ENCODE measurements around the gene SH3BP2.
A peak's percentile ranks its signal among the peaks of the same experiment; 100 is the strongest.

SH3BP2 gene

DNA sequence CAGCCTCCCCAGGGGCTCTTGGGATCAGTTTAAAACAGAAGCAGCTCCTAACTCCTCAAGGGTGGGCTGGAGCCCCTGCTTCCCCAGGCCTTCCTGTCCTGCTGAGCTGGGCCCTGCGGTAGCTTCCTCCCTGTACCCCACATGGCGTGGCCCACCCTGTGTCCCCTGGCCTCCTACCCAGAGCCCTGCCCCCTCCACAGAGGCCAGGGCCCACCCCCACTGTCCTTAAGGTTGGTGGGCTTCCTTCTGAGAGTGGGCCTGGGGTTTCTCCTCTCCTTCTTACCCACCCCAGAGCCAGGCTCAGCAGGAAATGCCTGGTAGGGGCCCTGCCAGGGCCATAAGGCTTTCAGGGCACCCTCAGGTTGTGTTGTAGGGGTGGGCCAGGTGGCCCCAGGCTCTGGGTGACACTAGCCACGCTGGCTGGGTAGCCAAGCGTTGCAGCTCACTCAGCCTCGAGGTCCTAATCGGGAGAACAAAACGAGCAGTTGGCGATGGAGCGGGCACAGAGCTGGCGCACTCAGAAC, 11.6 kb downstream of the SH3BP2 start:
- no peak for DNase-seq

DNA sequence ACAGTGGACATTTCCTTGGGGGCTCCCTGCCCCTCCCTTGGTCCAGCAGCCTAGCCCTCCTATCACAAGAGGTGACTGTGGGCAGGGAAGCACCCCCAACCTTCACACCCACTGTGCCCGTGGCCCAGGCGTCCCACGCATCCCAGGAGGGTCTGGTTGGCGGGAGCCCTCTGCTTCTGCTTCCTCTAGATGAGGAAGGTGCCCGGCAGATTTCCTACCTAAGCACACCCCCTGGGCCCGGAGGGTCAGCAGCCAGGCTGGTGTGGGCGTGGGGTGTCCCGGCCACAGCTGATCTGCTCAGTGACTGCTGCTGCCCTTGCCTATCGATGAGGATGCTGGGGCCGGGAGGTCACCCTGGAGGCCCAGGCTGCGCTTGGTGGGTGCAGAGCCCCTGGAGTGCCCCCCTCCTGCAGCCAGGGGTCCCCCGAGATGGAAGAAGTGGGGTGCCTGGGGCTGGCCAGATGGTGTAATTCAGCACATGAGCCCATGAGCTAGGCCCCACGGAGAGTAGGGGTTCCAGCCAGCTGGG, 12.2 kb downstream of the SH3BP2 start:
- DNase-seq: no peak

GRCh38 chr4:2805712-2806389, 13.0 kb downstream of the SH3BP2 start:
- DNase-seq: no peak

DNA sequence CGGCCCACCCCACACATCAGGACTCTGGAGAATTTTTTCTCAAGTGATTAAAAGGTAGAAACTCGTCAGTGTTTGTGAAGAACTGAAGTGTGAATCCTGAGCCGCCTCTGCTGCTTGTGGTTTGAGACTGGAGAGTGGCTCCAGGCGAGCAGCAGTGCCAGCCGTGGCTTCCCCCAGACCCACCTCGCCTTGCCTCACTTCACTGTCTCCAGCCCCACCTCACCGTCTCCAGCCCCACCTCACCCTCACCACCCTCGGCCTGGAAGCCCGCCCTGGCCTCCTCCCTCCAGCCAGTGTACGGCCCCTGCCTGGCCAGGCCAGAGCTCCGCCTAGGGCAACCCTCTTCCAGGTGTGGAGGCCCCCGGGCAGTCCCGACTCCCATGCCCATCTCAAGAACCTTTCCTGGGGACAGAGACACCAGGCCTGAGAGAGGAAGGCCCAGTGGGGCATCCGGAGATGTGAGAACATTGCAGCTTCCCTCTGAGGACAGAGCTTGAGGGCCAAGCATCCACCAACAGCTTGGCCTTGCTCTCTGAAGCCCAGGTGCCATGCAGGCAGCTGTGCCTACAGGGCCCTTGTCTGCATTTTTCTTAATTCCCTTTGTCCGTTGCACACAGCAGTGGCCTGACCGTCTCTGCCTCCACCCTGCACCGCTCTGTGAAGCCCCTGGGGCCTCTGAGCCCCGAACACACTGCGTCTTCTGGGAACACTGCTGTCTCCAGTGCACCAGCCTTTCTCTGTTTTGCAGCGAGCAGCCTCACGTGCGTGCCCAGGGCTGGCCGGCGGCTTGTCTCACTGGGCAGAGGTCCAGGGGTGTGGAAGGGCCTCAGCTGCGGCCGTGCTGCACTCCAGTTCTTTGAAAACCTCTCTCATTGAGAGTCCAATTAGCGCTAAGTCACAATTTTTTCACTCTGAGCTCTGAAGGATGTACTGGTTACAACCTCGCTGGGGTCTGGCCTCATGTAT, 13.8 kb downstream of the SH3BP2 start:
- no peak for DNase-seq

DNA sequence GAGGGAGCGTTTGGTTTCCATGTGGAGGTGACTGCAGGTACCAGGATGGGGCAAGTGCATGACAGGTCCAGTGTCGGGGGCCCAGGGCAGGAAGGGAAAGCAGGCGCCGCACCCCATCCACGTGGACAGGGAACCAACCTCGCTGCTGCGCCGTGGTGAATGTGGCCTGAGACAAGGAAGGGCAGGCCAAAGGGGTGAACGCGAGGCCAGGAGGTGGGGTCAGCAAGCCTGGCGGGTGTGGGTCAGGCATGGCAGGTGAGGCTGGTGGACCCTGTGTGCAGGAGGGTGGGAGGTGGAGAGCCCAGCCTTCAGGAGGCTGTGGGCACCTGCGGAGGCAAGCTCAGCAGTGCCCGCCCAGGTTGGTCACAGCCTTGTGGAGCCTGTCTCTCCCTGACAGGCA, 14.7 kb downstream of the SH3BP2 start:
- no peak for DNase-seq

DNA sequence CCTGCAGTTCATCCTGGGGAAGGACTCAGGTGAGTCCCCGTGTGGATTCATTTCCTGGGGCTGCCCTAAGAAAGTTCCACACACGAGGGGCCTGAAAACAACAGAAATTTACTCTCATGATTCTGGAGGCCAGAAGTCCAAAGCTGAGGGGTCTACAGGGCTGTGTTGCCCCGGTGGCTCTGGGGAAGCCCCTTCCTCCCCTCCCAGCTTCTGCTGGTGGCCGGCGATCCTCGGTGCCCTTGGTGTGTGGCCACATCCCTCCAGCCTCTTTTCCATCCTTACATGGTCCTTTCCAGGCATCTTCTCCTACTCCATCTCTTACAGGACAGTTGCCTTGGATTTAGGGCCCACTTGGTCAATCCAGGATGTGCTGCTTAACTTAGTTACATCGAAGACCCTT, 15.1 kb downstream of the SH3BP2 start:
- DNase-seq: no peak

DNA sequence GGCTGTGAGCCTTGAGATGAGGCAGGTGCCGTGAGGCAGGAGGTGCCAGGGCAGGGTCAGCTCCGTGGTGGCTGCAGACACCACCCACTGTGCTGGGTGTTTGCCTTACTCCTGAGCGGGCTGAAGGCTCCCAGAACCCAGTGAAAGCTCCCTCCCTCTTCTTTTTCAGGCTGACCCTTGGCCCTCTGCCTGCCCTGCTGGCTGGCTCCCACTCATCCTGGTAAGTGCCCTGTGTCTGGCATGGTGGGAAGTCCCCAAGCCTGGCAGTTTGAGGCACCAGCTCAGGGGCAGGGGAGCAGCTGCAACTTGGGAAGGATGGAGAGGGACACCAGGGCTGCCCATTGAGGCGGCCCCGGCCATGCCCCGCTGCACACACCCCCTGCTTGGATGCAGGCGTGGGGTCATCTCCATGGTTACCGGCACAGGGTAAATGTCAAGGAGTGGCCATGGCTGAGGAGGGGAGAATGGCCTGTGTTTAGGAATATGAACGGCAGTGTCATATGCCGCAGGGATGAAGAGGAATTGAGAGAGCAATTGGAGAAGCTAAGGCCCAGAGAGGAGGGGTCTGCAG, 16.8 kb downstream of the SH3BP2 start:
- DNase-seq: no peak

- no peak for DNase-seq
Observed at GRCh38 chr4:2810388-2810787, 17.5 kb downstream of the SH3BP2 start.

GRCh38 chr4:2811830-2812611, 19.1 kb downstream of the SH3BP2 start:
- DNase-seq: peak; percentile 59

- DNase-seq: no peak
Observed at GRCh38 chr4:2812612-2813354, 19.9 kb downstream of the SH3BP2 start.

- peak; percentile 18 for DNase-seq
Observed at GRCh38 chr4:2813446-2814405, 20.8 kb downstream of the SH3BP2 start.

DNA sequence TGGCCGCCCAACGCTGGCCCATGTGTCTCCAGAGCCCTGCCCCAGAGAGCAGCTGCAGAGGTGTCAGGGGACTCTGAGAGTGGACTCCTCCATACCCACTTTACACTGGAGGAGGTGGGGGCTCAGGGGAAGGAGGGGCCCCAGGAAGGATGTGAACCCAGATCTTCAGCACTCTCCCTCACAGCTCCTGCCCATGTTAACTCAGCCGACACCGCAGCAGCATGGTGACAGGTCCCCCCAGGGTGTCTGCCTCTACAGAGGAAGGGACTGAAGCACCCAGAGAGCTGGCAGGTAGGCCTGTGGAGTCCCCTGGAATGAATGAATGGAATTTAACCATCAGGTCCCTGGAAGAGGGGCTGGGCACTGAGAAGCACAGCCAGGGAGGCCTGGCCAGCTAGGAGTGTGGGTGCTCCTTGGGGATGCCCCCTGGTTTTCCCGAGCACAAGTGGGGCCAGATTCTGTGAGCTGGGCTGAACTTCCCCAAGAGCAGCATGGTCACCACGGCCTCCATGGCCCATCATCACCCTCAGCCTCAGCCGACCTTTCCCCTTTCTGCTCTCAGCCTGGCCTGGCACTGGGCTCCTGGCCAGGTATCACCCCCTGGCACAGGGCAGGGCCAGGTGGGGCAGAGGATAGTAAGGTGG, 21.9 kb downstream of the SH3BP2 start:
- peak; percentile 26 for DNase-seq

DNA sequence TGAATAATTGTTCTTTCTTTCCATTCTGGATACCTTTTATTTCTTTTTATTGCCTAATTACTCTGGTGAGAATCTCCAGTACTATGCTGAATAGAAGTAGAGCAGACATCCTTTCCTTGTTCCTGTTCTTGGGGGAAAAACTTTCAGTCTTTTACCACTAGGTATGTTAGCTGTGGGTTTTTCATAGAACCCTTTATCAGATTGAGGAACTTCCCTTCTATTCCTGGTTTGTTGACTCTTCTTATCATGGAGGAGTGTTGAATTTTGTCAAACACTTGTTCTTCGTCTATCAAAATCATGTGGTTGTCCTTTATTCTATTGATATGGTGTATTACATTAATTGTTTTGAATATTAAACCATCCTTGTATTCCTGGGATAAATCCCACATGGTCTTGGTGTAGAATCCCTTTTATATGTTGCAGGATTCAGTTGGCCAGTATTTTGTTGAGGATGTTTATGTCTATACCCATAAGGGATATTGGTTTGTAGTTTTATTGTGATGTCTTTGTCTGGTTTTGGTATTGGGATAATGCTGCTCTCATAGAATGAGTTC, 23.6 kb downstream of the SH3BP2 start:
- DNase-seq: no peak

- no peak for DNase-seq
Observed at GRCh38 chr4:2817137-2817536, 24.3 kb downstream of the SH3BP2 start.

- DNase-seq: no peak
Observed at GRCh38 chr4:2817701-2818350, 24.9 kb downstream of the SH3BP2 start.

DNA sequence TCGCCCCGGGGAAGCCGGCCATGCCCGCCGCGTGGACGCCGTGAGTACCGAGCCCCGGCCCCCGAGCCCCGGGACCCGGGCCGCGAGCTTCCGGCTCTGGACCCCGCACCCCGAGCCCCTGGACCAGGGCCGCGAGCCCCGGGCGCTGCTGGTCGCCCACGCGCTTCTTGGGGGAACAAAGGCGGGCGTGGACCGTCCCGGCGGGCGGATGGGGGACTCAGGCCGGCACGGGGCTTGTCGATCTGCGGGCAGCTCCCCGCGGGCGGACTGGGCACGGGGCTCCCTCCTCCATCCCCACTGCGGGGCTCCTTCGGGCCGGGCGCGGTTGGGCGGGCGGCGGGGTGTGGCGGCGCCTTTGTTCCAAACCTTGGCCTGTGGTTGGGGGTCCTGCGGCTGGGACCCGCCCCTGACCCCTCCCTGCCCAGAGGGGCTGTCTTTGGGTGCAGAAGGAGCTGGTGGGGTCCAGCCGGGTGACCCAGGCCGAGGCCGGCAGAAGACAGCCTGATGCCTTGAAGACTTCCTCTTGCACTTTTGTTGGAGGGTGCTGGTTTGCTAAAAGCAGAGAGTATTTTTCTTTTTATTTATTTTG, 25.6 kb downstream of the SH3BP2 start:
- DNase-seq: no peak

DNA sequence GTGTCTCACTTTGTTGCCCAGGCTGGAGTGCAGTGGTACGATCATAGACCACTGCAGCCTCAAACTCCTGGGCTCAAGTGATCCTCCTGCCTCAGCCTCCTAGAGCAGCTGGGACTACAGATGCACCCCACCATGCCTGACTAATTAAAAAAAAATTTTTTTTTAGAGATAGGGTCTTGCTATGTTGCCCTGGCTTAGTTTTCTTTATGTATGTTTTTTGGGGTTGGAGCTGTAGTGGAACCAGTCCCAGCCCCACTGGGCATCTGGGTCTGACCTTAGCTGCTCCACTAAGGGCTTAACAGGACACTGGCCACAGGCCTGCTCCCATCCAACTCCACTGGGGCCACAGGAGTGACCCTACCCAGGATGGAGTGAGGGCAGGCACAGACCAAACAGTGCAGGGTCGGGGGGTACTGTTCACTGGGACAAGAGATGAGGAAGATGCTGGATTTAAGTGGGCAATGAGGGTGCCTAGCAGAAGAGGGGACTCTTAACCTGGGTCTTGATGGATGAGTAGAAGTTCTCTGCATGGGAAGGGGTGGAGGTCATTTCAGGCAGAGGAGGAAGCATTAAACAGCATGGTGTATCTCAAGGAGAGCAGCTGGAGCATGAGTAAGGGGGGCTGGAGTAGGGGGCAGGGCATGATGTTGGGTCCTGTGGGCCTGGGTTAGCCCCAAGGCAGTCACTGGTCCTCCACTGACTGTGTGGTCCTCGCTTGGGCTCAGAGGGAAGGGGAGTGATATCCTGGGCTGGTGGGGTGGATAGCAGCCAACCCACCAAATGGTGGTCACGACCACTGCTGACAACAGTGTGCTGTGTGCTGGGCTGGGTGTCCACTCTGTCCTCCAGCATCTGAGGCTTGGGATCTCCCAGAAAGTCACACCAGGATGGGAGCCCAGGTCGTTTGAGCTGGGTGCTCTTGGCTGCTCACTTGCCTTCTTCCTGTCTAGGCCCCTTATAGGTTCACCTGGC, 26.6 kb downstream of the SH3BP2 start:
- DNase-seq: no peak

Measured in CD4-positive, alpha-beta T cell treated with Interleukin-4 for 4 hours (primary cell).